H1 (cell line): ENCODE measurements around the gene CNOT3.
"Not testable (repeated sequence)": the region's sequence is repeated elsewhere in the genome, so short reads cannot be mapped to it uniquely, and the experiment has no call there.

Experiments used
- BRCA1 ChIP-seq: IDR thresholded peaks from 2 replicates; pipeline ENCODE4 v1.6.1; 2012; ENCODE audit warnings: low read depth, low read length, improper control_type of control experiment
- CHD2 ChIP-seq: IDR thresholded peaks from 2 replicates; pipeline ENCODE4 v1.6.1; 2012; ENCODE audit warnings: low read length, improper control_type of control experiment
- CREB1 ChIP-seq: IDR thresholded peaks from 2 replicates; pipeline ENCODE4 v1.6.1; 2012; ENCODE audit warnings: inconsistent platforms
- EZH2 ChIP-seq: fragments of 200-600 bp; sonication (generic); IDR thresholded peaks from 2 replicates; pipeline ENCODE4 v1.7.1; 2012; ENCODE audit warnings: low read depth, mild to moderate bottlenecking, moderate library complexity, low read length, inconsistent platforms; ENCODE audit not compliant: severe bottlenecking
- MAFK ChIP-seq: IDR thresholded peaks from 2 replicates; pipeline ENCODE4 v1.6.1; 2012; ENCODE audit warnings: low read depth, mild to moderate bottlenecking, improper control_type of control experiment, low read length
- POLR2A ChIP-seq, 2 experiments: IDR thresholded peaks; 1 replicate in 1 of 2; 2 replicates in 1 of 2; pipeline ENCODE4 v1.6.1; 2011; ENCODE audit warnings: low read depth in 2 of 2, low read length in 2 of 2, mild to moderate bottlenecking in 2 of 2; ENCODE audit errors: control extremely low read depth in 1 of 2
- POLR2AphosphoS5 ChIP-seq: IDR thresholded peaks from 2 replicates; pipeline ENCODE4 v1.6.1; 2011; ENCODE audit warnings: low read depth, low read length
- SAP30 ChIP-seq: fragments of 300-600 bp; sonication (generic); IDR thresholded peaks from 2 replicates; pipeline ENCODE4 v1.7.1; 2012; ENCODE audit warnings: low read length, moderate library complexity, mild to moderate bottlenecking, inconsistent platforms; ENCODE audit not compliant: insufficient read depth, insufficient replicate concordance
- SIX5 ChIP-seq: IDR thresholded peaks from 2 replicates; pipeline ENCODE4 v1.6.1; 2011; ENCODE audit warnings: mild to moderate bottlenecking, low read depth, low read length
- TF ChIP-seq, protein P1 (sequence below), 3 experiments: IDR thresholded peaks; 1 replicate in 2 of 3; 2 replicates in 1 of 3; pipeline versions ENCODE4 v1.5.1 to v1.6.1; 2011; ENCODE audit warnings: low read length in 3 of 3, mild to moderate bottlenecking in 3 of 3, inconsistent platforms in 2 of 3, low read depth in 1 of 3, moderate library complexity in 1 of 3; ENCODE audit not compliant: insufficient read depth in 1 of 3; ENCODE audit errors: control extremely low read depth in 1 of 3
- TF ChIP-seq, protein P2 (sequence below): IDR thresholded peaks from 2 replicates; pipeline ENCODE4 v1.6.1; 2012; ENCODE audit warnings: low read length, inconsistent platforms

DNA sequence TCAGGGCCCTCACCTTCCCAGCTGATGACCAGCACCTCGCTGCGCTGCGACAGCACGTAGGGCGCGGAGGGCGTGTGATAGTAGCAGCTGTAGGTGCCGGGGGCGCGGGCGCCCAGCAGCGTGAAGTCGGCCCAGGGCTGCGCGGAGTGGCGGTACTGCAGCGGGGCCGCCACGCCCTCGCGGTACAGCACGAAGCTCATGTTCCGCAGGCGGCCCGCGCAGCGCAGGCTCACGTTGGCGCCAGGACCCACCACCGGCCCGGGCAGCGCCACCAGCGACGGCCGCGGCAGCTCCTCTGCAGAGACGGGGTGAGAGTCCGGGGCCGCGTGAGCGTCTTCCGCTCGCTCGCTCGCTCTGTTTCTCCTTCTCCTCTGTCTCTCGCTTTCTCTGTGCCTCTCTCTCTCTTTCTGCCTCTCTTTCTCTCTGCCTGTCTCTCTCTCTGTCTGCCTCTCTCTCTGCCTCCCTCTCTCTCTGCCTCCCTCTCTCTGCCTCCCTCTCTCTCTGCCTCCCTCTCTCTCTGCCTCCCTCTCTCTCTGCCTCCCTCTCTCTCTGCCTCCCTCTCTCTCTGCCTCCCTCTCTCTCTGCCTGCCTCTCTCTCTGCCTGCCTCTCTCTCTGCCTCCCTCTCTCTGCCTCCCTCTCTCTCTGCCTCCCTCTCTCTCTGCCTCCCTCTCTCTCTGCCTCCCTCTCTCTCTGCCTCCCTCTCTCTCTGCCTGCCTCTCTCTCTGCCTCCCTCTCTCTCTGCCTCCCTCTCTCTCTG, 41.5 kb upstream of the CNOT3 start:
- TF ChIP-seq SAP30; CHD2; BRCA1; MAFK; SIX5; POLR2A (IDR thresholded peaks at IDR 0.05; ENCODE audit: control extremely low read depth in 1 of 2, low read depth in 2 of 2, low read length in 2 of 2); CREB1; POLR2AphosphoS5: not testable (repeated sequence)
- TF ChIP-seq, protein P1, sequence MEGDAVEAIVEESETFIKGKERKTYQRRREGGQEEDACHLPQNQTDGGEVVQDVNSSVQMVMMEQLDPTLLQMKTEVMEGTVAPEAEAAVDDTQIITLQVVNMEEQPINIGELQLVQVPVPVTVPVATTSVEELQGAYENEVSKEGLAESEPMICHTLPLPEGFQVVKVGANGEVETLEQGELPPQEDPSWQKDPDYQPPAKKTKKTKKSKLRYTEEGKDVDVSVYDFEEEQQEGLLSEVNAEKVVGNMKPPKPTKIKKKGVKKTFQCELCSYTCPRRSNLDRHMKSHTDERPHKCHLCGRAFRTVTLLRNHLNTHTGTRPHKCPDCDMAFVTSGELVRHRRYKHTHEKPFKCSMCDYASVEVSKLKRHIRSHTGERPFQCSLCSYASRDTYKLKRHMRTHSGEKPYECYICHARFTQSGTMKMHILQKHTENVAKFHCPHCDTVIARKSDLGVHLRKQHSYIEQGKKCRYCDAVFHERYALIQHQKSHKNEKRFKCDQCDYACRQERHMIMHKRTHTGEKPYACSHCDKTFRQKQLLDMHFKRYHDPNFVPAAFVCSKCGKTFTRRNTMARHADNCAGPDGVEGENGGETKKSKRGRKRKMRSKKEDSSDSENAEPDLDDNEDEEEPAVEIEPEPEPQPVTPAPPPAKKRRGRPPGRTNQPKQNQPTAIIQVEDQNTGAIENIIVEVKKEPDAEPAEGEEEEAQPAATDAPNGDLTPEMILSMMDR (IDR thresholded peaks at IDR 0.05; ENCODE audit: control extremely low read depth in 1 of 3, insufficient read depth in 1 of 3, low read depth in 1 of 3, low read length in 3 of 3): not testable (repeated sequence)
- TF ChIP-seq EZH2: peak; percentile 43
- TF ChIP-seq, protein P2, sequence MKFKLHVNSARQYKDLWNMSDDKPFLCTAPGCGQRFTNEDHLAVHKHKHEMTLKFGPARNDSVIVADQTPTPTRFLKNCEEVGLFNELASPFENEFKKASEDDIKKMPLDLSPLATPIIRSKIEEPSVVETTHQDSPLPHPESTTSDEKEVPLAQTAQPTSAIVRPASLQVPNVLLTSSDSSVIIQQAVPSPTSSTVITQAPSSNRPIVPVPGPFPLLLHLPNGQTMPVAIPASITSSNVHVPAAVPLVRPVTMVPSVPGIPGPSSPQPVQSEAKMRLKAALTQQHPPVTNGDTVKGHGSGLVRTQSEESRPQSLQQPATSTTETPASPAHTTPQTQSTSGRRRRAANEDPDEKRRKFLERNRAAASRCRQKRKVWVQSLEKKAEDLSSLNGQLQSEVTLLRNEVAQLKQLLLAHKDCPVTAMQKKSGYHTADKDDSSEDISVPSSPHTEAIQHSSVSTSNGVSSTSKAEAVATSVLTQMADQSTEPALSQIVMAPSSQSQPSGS: not testable (repeated sequence)
